Mucosa of rectum (tissue), 2 donors: ENCODE results near the gene KPNB1.

Experiments
- H3K27ac ChIP-seq, 2 donors: one replicate each; pipeline ENCODE4 v1.7.0; 2013; ENCODE audit warnings: inconsistent platforms in 2 of 2, low read depth in 2 of 2, low read length in 2 of 2
- H3K27me3 ChIP-seq, 2 donors: one replicate each; pipeline ENCODE4 v1.7.0; 2013; ENCODE audit warnings: low read length in 2 of 2; ENCODE audit not compliant: control insufficient read depth in 2 of 2, insufficient read depth in 2 of 2
- H3K36me3 ChIP-seq, 2 donors: one replicate each; pipeline ENCODE4 v1.7.0; 2013; ENCODE audit warnings: low read length in 2 of 2; ENCODE audit not compliant: control insufficient read depth in 2 of 2, insufficient read depth in 2 of 2
- H3K4me1 ChIP-seq, 2 donors: one replicate each; pipeline ENCODE4 v1.7.0; 2013; ENCODE audit warnings: low read length in 2 of 2, mild to moderate bottlenecking in 1 of 2; ENCODE audit not compliant: control insufficient read depth in 2 of 2, insufficient read depth in 2 of 2
- H3K4me3 ChIP-seq, 2 donors: one replicate each; pipeline ENCODE4 v1.7.0; 2013; ENCODE audit warnings: low read length in 2 of 2
- H3K9ac ChIP-seq, 2 donors: one replicate each; pipeline ENCODE4 v1.7.0; 2013; ENCODE audit warnings: low read length in 2 of 2, low read depth in 1 of 2, mild to moderate bottlenecking in 1 of 2
- H3K9me3 ChIP-seq, 2 donors: one replicate each; pipeline ENCODE4 v1.7.0; 2013; ENCODE audit warnings: low read length in 2 of 2; ENCODE audit not compliant: control insufficient read depth in 2 of 2
- donor health status: healthy.
- donor health status: Normal muscosa, but diverticular disease.

KPNB1 gene

DNA sequence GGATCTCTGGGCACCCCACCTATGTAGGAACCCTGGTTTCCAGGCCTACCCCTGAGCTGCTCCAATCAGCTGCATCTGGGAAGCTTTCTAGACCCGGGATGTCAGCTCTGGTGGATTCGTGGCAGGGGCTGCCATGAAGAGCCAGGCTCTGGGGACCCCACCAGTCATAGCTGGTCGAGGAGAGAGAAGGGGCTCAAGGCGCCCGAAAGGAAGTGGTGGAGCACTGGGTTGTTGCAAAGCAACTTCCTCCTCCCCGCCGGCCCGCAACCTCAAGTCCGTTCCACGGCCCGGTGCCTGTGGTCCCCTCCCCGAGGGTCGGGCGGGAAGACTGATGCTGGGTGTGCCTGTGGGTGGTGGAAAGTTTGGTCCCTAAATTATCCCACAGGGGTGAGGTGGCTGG lies 54.4 kb downstream of the KPNB1 start:
- H3K4me1 ChIP-seq = peaks cover 2 to 7% of the 10 kb centered on the region in 2 donors
- H3K27ac ChIP-seq = no peak overlapping the region

DNA sequence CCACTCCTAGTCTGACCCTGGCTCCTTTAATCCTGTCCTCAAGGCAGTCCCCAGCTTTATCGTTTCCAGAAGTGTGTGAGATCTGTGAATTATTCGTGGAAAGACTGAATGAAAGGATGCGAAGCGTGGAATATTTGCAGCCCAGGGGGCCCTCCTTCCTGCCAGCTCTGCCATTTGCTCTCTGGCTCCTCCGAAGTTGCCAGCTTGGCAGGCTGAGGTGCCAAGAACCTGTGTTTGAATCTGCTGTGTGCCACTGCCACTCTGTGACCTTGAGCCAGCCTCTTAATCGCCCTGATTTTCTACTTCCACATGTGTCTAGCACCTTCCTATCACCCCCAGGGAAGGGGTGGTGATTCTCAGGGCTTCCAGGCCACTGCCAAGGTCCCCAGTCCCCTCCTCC lies 55.0 kb downstream of the KPNB1 start:
- Histone ChIP-seq H3K27ac (no peak overlapping the region), H3K27me3 (no peaks in the 10 kb centered on the region), H3K9me3 (no peaks in the 10 kb centered on the region), H3K9ac (no peak overlapping the region), H3K4me1 (peaks cover 2 to 7% of the 10 kb centered on the region in 2 donors), H3K4me3 (no peak overlapping the region), H3K36me3 (no peaks in the 10 kb centered on the region)

More for the DNA sequence above, 54.4 kb downstream of the KPNB1 start:
- Histone ChIP-seq H3K9ac (no peak overlapping the region), H3K36me3 (no peaks in the 10 kb centered on the region), H3K4me3 (no peak overlapping the region), H3K9me3 (no peaks in the 10 kb centered on the region), H3K27me3 (no peaks in the 10 kb centered on the region)

DNA sequence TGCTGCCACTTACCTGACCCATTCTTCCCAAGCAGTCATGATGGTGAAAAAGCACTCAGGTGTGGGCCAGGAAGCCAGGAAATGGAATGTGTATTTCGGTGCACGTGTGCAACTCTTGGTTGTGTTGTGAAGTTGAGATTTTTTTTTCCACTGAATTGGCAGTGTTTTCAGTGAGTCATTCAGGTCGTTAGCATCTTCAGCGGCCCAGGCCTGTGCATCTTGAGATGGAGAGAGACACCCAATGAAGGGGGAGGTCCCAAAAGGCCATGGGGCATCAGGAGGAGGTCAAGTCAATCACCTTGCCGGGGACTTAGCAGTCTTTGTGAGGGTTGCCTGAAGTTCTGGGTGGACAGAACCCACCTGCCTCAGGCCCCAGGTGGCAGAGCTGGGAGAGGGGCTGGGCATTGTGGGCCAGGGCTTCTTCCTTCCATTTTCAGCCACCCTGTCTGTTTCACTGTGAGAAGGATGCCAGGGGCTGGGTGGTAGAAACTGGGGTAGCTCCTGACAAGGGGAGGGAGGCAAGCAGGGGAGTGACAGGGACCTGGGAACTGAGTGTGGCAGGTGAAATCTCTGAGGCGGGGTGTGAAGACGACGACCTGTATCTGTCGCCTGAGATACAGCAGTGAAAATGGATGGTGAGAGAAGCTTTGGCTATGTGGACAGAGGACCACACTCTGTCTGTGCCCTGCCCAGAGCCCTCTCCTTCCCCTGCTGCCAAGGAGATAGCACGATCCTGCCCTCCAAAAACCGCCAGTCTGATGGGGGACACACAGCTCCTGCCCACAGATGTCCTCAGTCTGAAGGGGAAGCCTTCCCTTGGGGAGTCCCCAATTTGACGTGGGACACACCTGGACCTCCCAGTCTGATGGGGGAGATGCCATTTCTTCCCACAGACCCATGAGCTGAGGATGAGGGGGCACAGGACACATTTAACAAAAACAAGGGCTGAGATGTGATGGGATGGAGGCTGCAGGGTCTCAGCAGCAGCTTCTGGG lies 56.1 kb downstream of the KPNB1 start:
- no peak overlapping the region for H3K27ac ChIP-seq

DNA sequence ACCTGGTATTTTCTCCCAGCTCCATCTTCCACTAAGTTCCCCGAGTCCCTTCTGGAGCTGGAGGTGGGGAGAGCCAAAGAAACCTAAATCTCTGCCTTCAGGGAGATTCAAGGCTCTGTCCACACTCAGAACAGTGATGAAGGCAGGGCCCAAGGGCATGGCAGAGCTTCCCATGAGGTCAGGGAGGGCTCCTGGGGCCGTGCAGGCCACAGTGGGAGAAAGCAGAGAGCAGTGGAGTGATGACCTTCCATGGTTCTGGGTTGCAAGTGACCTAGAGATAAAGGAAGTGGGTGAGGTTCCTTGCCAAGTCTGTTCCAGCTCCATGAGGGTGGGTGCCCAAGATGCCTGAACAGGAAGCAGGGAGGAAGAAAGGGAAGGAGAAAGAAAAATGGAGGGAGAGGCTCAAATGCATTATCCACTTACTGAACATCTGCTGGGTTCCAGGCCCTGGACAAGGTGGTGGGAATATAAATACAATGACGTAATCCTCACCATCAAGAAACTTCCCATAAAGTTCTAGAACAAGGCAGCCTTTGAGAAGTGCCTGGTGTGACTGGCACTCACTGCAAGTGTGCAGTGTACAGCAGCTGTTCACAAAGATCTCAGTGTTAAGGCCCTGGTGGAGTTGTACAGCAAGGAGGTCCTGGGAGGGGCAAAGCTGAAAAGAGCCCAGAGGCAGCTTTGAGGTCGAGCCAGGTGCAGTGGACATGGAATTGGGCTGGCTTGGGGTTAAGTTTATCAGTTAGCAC lies 57.5 kb downstream of the KPNB1 start:
- Histone ChIP-seq H3K9ac (no peak overlapping the region), H3K27me3 (no peaks in the 10 kb centered on the region), H3K4me3 (no peak overlapping the region), H3K4me1 (peaks cover 2 to 7% of the 10 kb centered on the region in 2 donors), H3K36me3 (no peaks in the 10 kb centered on the region), H3K9me3 (no peaks in the 10 kb centered on the region), H3K27ac (no peak overlapping the region)

More for the DNA sequence above, 56.1 kb downstream of the KPNB1 start:
- Histone ChIP-seq H3K4me3 (no peak overlapping the region), H3K9ac (no peak overlapping the region), H3K36me3 (no peaks in the 10 kb centered on the region), H3K9me3 (no peaks in the 10 kb centered on the region), H3K4me1 (peaks cover 2 to 7% of the 10 kb centered on the region in 2 donors), H3K27me3 (no peaks in the 10 kb centered on the region)

DNA sequence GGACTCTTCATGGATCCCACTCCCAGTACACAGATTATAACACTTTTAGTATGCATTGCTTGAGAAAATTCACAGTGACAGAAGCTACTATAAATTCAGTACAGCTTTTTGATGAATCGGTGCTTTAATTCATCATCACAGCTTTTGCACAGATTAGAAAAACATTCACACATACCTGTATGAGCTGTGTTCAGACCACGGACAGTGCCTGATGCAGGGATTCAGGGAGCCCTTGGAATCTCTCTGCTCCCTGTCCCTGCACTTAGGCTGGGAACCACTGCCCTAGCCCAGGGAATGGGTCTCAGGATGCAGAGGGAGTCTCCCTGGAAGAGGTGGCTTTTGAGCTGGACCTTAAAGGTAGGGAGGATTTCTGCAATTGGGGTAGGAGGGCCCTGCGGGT lies 58.2 kb downstream of the KPNB1 start:
- Histone ChIP-seq H3K4me1 (peaks cover 2 to 7% of the 10 kb centered on the region in 2 donors), H3K9ac (no peak overlapping the region), H3K4me3 (no peak overlapping the region)

DNA sequence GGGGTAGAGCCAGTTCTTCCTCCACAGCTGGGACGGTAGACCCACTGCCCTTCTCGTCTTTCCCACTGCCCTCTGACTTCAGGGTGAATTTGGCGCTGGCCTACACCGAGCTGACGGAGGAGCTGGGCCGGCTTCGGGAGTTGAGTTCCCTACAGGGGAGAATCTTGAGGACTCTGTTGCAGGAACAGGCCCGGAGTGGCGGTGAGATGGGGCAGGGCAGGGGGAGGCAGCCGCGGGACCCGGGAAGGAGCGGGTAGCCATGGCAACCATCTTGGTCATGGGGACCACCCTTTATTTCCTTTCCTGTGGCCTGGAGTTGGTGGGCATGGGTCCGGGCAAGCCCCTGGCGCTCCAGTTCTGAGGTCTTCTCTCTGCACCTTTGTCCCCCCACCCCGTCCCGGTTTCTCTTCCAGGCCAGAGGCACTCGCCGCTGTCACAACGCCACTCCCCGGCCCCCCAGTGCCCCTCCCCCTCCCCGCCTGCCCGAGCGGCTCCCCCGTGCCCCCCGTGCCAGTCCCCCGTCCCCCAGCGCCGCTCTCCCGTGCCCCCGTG lies 58.7 kb downstream of the KPNB1 start:
- Histone ChIP-seq H3K36me3 (no peaks in the 10 kb centered on the region), H3K27me3 (peaks cover 0 to 6% of the 10 kb centered on the region in 2 donors), H3K4me3 (no peak overlapping the region), H3K27ac (no peak overlapping the region), H3K9ac (no peak overlapping the region), H3K9me3 (no peaks in the 10 kb centered on the region), H3K4me1 (peaks cover 2 to 7% of the 10 kb centered on the region in 2 donors)

More for the DNA sequence above, 58.2 kb downstream of the KPNB1 start:
- no peaks in the 10 kb centered on the region for H3K9me3 ChIP-seq
- H3K36me3 ChIP-seq = no peaks in the 10 kb centered on the region
- H3K27ac ChIP-seq = no peak overlapping the region
- peaks cover 0 to 1% of the 10 kb centered on the region in 2 donors for H3K27me3 ChIP-seq

DNA sequence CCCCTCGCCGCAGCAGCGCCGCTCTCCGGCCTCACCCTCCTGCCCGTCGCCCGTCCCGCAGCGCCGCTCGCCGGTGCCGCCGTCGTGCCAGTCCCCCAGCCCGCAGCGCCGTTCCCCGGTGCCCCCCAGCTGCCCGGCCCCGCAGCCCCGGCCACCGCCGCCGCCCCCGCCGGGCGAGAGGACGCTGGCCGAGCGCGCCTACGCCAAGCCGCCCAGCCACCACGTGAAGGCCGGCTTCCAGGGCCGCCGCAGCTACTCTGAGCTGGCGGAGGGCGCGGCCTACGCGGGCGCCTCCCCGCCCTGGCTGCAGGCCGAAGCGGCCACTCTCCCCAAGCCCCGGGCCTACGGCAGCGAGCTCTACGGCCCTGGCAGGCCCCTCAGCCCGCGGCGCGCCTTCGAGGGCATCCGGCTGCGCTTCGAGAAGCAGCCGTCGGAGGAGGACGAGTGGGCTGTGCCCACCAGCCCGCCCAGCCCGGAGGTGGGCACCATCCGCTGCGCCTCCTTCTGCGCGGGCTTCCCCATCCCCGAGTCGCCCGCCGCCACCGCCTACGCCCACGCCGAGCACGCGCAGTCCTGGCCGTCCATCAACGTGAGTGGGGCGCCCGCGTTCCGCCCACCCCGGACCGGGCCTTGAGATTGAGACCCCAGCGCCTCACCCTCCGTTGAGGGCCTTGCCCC lies 59.3 kb downstream of the KPNB1 start:
- peaks cover under 1 to 7% of the 10 kb centered on the region in 2 donors for H3K4me1 ChIP-seq
- no peaks in the 10 kb centered on the region for H3K36me3 ChIP-seq
- peaks cover 0 to 6% of the 10 kb centered on the region in 2 donors for H3K27me3 ChIP-seq
- H3K4me3 ChIP-seq = peak overlapping the region in 1 of 2 donors; percentile 41
- no peak overlapping the region for H3K27ac ChIP-seq
- H3K9me3 ChIP-seq = no peaks in the 10 kb centered on the region
- H3K9ac ChIP-seq = peak overlapping the region in 1 of 2 donors; percentile 49

DNA sequence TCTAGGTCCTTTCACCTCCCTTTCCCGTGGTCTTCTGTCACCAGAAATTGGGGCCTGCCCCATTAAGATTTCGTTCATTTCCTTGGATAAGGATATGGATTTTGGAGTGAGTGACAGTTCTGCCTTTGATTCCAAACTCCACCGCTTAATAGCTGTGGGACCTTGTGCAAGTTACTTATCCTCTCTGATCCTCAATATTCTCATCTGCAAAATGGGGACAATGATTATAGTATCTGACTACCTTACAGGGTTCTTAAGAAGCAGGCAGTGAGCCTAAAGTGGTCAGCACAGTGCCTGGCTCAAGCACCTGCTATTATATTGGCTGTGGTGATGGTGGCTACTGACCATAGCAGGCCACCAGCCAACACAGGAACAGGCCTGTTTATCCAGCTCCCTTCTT lies 59.9 kb downstream of the KPNB1 start:
- peaks cover 0 to 6% of the 10 kb centered on the region in 2 donors for H3K27me3 ChIP-seq
- H3K4me1 ChIP-seq = peaks cover 0 to 7% of the 10 kb centered on the region in 2 donors
- H3K36me3 ChIP-seq = no peaks in the 10 kb centered on the region
- H3K27ac ChIP-seq = no peak overlapping the region
- H3K9me3 ChIP-seq = no peaks in the 10 kb centered on the region
- no peak overlapping the region for H3K4me3 ChIP-seq
- no peak overlapping the region for H3K9ac ChIP-seq

DNA sequence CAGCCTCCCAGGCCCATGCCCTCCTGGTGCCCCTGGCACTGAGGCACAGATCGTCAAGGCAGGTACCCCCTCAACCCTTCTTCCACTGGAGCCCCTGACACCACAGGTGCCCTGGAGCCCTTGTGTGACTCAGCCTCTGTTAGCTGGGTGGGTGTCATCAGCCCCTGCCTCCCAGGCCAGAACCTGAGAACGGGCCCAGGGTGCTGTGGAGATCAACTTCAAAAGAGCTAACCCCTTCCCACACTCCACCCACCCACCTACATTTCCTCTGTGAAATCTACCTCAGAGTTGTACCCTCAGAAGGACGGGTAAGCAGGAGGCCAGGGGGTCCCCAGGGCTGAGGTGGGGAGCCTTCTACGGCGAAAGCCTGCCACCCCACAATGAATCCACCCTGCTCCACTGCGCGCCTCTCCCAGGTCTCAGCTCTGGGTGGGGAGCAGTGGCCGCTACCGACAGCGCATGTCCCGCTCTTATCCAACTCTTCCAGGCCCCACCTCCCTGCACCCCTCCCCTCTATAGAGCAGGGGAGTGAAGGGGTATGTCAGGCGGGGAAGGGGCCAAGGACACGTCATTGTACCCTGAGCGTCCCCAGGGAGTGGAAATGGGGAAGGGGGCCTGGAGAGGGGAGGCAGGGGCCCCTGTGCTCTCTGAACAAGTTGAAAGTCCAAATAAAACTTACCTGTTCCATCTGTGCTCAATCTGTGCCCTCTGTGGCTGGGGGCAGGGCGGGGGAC lies 61.8 kb downstream of the KPNB1 start:
- H3K9me3 ChIP-seq = no peaks in the 10 kb centered on the region
- H3K36me3 ChIP-seq = no peaks in the 10 kb centered on the region
- H3K4me1 ChIP-seq = peaks cover 0 to 7% of the 10 kb centered on the region in 2 donors
- no peak overlapping the region for H3K27ac ChIP-seq
- no peak overlapping the region for H3K9ac ChIP-seq
- H3K4me3 ChIP-seq = no peak overlapping the region
- H3K27me3 ChIP-seq = peaks cover 0 to 6% of the 10 kb centered on the region in 2 donors
